Common myeloid progenitor, CD34-positive (primary cell): ENCODE data around the gene ROR1.

Source experiments
- CTCF ChIA-PET: fragments of 350-600 bp; sonication (Branson Sonifier 250); formaldehyde crosslinking; loops from one replicate; lab custom pipeline; 2021; ENCODE audit warnings: antibody characterized with exemption; lab: Charles Lee
- POLR2A ChIA-PET: fragments of 350-600 bp; sonication (Branson Sonifier 250); formaldehyde crosslinking; loops from one replicate; lab custom pipeline; 2021; ENCODE audit warnings: antibody characterized with exemption; lab: Charles Lee
- DNase-seq, 3 donors: peaks; one replicate each; pipeline versions ENCODE4 v3.0.0 to v3.0.0-alpha.2; 2013
- H3K27ac ChIP-seq, 2 experiments: 1 replicate in 1 of 2; 2 replicates in 1 of 2; pipeline ENCODE4 v1.7.0; 2013; ENCODE audit warnings: inconsistent platforms in 2 of 2, low read length in 2 of 2, mild to moderate bottlenecking in 2 of 2, low read depth in 1 of 2, moderate library complexity in 1 of 2; ENCODE audit not compliant: severe bottlenecking in 2 of 2, insufficient read depth in 1 of 2, poor library complexity in 1 of 2
- H3K27me3 ChIP-seq, 5 experiments: replicated peaks in 2 of 5; 1 replicate in 3 of 5; 2 replicates in 2 of 5; pipeline versions ENCODE4 v1.6.1 to v1.7.0; 2013; ENCODE audit warnings: low read length in 4 of 5, mild to moderate bottlenecking in 2 of 5, moderate library complexity in 2 of 5, inconsistent platforms in 1 of 5; ENCODE audit not compliant: insufficient read depth in 5 of 5, control insufficient read depth in 4 of 5
- H3K36me3 ChIP-seq, 4 experiments: 1 replicate in 2 of 4; 2 replicates in 2 of 4; pipeline versions ENCODE4 v1.6.1 to v1.7.0; 2013; ENCODE audit warnings: low read length in 3 of 4, control low read depth in 1 of 4, mild to moderate bottlenecking in 1 of 4; ENCODE audit not compliant: control insufficient read depth in 4 of 4, insufficient read depth in 4 of 4
- H3K4me1 ChIP-seq, 4 experiments: 1 replicate in 3 of 4; 2 replicates in 1 of 4; pipeline versions ENCODE4 v1.6.1 to v1.7.1; 2013; ENCODE audit warnings: low read length in 3 of 4, mild to moderate bottlenecking in 3 of 4, control low read depth in 1 of 4, inconsistent platforms in 1 of 4, moderate library complexity in 1 of 4; ENCODE audit not compliant: control insufficient read depth in 4 of 4, insufficient read depth in 4 of 4; ENCODE audit errors: control extremely low read depth in 1 of 4
- H3K4me3 ChIP-seq, 7 experiments: 1 replicate in 4 of 7; 2 replicates in 3 of 7; pipeline versions ENCODE4 v1.5.1 to v1.7.0; 2013; ENCODE audit warnings: mild to moderate bottlenecking in 7 of 7, low read length in 6 of 7, moderate library complexity in 6 of 7, inconsistent platforms in 2 of 7, low read depth in 2 of 7, control low read depth in 1 of 7; ENCODE audit not compliant: insufficient read depth in 4 of 7, control insufficient read depth in 1 of 7; ENCODE audit errors: extremely low read depth in 1 of 7
- H3K9me3 ChIP-seq, 5 experiments: 1 replicate in 4 of 5; 2 replicates in 1 of 5; pipeline versions ENCODE4 v1.6.1 to v1.7.1; 2013; ENCODE audit warnings: low read length in 4 of 5, mild to moderate bottlenecking in 2 of 5, inconsistent platforms in 1 of 5, low read depth in 1 of 5, moderate library complexity in 1 of 5; ENCODE audit not compliant: control insufficient read depth in 4 of 5, insufficient read depth in 2 of 5; ENCODE audit errors: control extremely low read depth in 1 of 5
- WGBS: methylation state at CpG from one replicate; pipeline ENCODE4 v1.1.5; 2013; ENCODE audit not compliant: insufficient coverage; 5-methylcytosine and 5-hydroxymethylcytosine counted together

Gene ROR1

DNA sequence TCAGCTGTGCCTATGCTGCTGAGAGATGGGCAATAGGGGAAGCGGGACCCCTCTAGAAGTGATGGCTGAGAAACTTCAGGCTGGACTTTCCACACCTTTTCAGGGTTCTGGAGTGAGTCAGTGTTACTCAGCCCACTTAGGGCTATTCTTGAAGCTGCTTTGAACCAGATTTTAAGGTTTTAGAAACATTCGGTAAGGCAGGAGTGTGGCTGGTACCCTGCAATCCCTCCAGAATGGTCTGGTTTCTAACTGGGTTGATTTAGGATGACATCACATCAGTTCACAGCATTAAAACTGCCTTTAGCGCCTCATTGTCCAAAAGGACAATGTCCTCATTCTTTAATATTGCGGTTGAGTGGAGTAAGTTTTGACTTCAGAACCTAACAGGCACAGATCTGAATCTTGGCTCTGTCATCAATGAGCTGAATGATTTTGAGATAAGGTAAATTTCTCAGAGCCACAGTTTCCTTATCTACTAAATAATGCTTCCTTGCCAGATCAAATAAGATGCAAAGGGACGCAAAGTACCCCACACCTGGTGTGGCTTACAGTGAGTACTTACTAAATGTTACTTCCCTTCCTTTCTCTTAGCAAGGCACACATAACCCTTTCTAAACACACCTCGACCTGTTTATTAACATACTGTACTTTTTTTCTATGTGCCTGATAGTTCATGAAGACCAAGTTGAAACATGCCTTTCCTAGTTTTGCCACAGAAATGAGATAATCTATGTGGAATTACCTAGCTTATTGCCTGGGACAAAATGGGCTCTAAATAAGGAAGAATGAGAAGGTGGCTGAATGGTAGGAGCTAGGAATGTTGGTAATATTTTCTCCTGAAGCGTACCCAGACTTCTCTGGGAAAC lies 209.8 kb downstream of the ROR1 start:
- DNase-seq, result peak in 2 of 3 donors; percentile 19 to 49
- CTCF ChIA-PET, result no interaction called here
- Histone ChIP-seq H3K4me3 (no peak overlapping the region), H3K27me3 (no peaks in the 10 kb centered on the region), H3K4me1 (peaks cover 0 to 9% (median 4%) of the 10 kb centered on the region in 4 experiments), H3K9me3 (no peaks in the 10 kb centered on the region), H3K27ac (no peak overlapping the region), H3K36me3 (no peaks in the 10 kb centered on the region)
- POLR2A ChIA-PET, result no interaction called here
- WGBS, result 67% methylated on average over 6 of the region's 7 CpGs

DNA sequence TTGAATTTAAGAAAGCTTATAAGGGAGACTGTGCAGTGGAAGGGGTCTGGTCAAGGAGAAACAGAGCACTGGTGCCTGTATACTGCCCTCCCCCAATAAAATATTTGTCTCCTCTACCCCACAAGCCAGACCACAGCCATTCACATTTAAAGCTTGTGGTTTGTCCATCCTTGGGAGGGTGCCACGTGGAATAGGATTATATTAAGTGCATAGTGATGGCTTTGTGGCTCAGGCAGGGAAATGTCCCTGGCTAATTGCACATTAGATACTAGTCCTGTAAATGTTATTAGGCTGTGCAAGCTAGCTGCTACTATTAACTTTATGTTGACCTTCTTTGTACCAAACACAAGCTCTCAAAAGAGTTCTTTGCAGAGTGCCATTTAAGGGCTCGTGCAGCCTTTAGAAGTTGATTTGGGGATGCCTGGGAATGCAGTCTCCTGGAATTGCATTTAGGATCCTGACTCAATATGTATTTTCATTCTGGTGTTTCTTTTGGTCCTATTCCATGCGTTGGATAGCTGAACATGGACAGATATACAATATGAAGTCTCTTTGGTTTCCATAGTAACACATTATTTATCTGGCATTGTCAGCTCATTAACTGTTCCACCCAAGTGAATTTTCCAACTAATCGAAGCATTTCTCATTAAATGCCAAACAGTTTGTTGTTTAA lies 210.6 kb downstream of the ROR1 start:
- no peak overlapping the region for H3K4me3 ChIP-seq
- WGBS, result 100% methylated on average over 2 of the region's 4 CpGs
- ChIA-PET POLR2A (no interaction called here), CTCF (no interaction called here)
- H3K27ac ChIP-seq, result no peak overlapping the region
- DNase-seq, result no peak
- no peaks in the 10 kb centered on the region for H3K9me3 ChIP-seq
- H3K27me3 ChIP-seq, result no peaks in the 10 kb centered on the region
- H3K36me3 ChIP-seq, result no peaks in the 10 kb centered on the region
- H3K4me1 ChIP-seq, result peaks cover 0 to 9% (median 4%) of the 10 kb centered on the region in 4 experiments

DNA sequence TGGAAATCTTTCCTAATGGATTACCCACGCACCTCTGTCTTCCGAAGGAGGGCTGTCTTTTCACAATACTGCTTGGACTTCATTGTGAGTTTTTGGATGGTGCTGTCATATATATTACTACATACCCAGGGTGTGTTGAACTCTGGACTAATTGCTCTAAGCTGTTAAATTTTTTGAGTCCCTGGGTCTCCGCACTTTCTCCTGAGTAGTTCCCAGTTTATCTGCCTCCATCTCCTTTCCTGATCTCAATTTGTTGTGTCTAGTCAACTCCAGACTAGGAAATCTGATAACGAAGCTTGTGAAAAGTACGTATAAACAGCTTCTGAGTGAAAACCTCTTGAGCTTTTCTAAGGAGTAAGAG lies 211.1 kb downstream of the ROR1 start:
- POLR2A ChIA-PET, result no interaction called here
- no peak overlapping the region for H3K27ac ChIP-seq

DNA sequence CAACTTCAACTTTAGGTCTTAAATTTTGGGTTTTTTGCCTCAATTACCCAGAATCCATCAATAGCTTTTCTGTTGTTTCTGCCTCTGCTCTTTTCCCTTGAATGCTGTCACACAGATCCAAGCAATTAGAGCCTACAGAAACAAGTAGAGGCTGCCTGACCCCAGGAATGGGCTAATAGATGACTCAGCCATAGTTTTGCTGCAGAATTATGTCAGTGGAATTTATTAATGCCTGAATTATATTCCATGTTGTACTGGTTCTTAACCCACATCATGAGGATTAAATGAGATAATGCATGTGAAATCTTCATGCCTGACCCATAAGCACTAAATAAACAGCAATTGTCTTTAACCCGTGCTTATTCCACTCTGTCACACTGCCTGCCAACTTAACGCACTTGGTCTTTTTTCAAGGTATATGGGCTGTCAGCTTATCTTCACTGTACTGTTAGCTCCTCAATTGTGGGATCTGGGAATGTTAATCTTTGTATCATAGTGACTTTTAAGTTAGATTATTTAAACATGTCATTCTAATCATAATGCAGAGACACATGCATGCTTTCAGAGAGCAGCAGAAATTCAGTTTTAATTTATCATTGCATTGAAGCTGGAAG lies 213.3 kb downstream of the ROR1 start:
- CTCF ChIA-PET, result interaction anchor here (1.1 kb wide), 1 partner anchor 126 kb away, joined by 3 read pairs; no protein-coding TSS in a partner anchor
- no peak overlapping the region for H3K27ac ChIP-seq
- no peak for DNase-seq
- no CpG with 5 or more reads among the region's 2 CpGs for WGBS
- H3K9me3 ChIP-seq, result no peaks in the 10 kb centered on the region
- H3K4me1 ChIP-seq, result peaks cover 0 to 15% (median 5%) of the 10 kb centered on the region in 4 experiments
- no peaks in the 10 kb centered on the region for H3K36me3 ChIP-seq
- no peak overlapping the region for H3K4me3 ChIP-seq
- H3K27me3 ChIP-seq, result no peaks in the 10 kb centered on the region
- POLR2A ChIA-PET, result no interaction called here

More for the DNA sequence above, 211.1 kb downstream of the ROR1 start:
- peaks cover 0 to 9% (median 4%) of the 10 kb centered on the region in 4 experiments for H3K4me1 ChIP-seq
- no peaks in the 10 kb centered on the region for H3K27me3 ChIP-seq
- H3K4me3 ChIP-seq, result no peak overlapping the region
- CTCF ChIA-PET, result no interaction called here
- 100% methylated on average over 3 of the region's 5 CpGs for WGBS
- H3K9me3 ChIP-seq, result no peaks in the 10 kb centered on the region
- DNase-seq, result no peak
- no peaks in the 10 kb centered on the region for H3K36me3 ChIP-seq

DNA sequence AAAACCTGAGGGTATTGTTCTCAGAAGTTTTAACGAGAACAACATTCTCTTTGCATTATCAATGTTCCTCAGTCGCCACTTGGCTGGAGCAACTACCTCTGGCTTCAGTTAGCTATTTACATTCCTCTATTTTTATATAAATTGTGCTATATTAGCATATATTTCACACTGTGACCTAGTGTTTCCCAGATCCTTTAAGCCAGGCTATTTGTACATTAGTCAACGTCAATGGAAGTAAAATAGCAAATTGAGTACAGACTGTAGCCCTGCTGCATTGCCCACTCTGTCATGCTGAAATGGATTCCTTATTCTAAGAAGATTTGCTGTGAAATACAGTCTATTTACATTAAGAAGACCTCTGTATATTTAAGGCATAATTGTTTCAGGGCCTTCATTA lies 213.8 kb downstream of the ROR1 start:
- Histone ChIP-seq H3K4me3 (no peak overlapping the region), H3K36me3 (no peaks in the 10 kb centered on the region), H3K27ac (no peak overlapping the region), H3K4me1 (peaks cover 0 to 15% (median 5%) of the 10 kb centered on the region in 4 experiments), H3K9me3 (no peaks in the 10 kb centered on the region), H3K27me3 (no peaks in the 10 kb centered on the region)
- no peak for DNase-seq
- ChIA-PET CTCF (interaction anchor here (1.1 kb wide), 1 partner anchor 125 kb away, joined by 3 read pairs; no protein-coding TSS in a partner anchor), POLR2A (no interaction called here)
- no CpG with 5 or more reads among the region's 3 CpGs for WGBS

DNA sequence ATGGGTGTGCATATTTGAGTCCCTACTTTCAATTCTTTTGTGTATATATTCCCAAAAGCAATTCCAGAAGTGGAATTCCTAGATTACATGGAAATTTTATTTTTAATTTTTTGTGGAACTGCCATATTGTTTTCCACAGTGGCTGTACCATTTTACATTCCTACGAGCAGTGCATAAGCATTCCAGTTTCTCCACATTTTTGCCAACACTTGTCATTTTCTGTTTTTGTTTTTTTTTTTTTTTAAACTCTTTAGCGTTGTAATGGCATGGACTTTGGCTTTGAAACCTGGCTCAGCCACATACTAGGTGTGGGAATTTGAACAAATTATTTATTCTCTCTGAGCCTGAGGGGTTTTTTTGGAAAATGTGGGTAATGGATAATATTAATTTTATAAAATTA lies 215.1 kb downstream of the ROR1 start:
- POLR2A ChIA-PET, result no interaction called here
- no peak for DNase-seq
- WGBS, result no CpG with 5 or more reads among the region's 2 CpGs

More for the DNA sequence above, 215.1 kb downstream of the ROR1 start:
- Histone ChIP-seq H3K27me3 (no peaks in the 10 kb centered on the region), H3K4me3 (no peak overlapping the region), H3K4me1 (peaks cover 0 to 9% (median 3%) of the 10 kb centered on the region in 4 experiments), H3K36me3 (no peaks in the 10 kb centered on the region), H3K9me3 (no peaks in the 10 kb centered on the region), H3K27ac (no peak overlapping the region)
- CTCF ChIA-PET, result interaction anchor here (0.6 kb wide), 1 partner anchor 1252 kb away, joined by 3 read pairs; no protein-coding TSS in a partner anchor
